ENCODE results near the gene HDAC6.

HDAC6 gene

DNA sequence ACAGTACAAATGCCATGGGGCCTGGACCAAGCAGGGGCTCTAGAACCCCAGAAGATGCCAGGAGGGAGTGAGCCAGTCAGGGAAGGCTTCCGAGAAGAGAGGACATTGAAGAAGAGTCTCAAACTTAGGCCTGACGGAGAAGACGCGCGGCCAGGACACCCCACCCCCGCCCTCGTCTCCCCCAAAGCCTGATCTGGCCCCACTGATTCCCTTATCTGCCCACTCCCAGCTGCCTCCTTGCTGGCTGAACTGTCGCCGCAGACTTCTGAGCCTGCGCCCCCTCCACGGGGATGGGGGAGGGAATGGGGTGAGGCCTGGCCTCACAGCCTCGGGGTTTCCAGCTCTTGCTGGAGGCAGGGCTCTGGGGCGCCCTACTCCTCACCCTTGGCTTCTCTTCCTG is 19.1 kb upstream of the HDAC6 start:
- ATAC-seq = no peak
- TF ChIP-seq ZFP3 (CRISPR knock-in tag; IDR thresholded peaks at IDR 0.05) (no peak), CSRNP3 (CRISPR knock-in tag; IDR thresholded peaks at IDR 0.05) (no peak), BACH2 (CRISPR knock-in tag; IDR thresholded peaks at IDR 0.05; ENCODE audit: borderline replicate concordance) (no peak), RARB (CRISPR knock-in tag; IDR thresholded peaks at IDR 0.05) (no peak)

- TF ChIP-seq ZNF70 (CRISPR knock-in tag; IDR thresholded peaks at IDR 0.05) (no peak), ZFP30 (CRISPR knock-in tag; IDR thresholded peaks at IDR 0.05) (no peak), PPARA (CRISPR knock-in tag; IDR thresholded peaks at IDR 0.05; ENCODE audit: borderline replicate concordance) (no peak), ESRRG (CRISPR knock-in tag; IDR thresholded peaks at IDR 0.05) (no peak), ARNTL (CRISPR knock-in tag; IDR thresholded peaks at IDR 0.05; ENCODE audit: borderline replicate concordance, low read depth) (no peak), CSDC2 (CRISPR knock-in tag; IDR thresholded peaks at IDR 0.05) (no peak), RARB (CRISPR knock-in tag; IDR thresholded peaks at IDR 0.05) (no peak), ZC3H10 (CRISPR knock-in tag; IDR thresholded peaks at IDR 0.05) (no peak), ISL1 (CRISPR knock-in tag; IDR thresholded peaks at IDR 0.05) (no peak), ZFP3 (CRISPR knock-in tag; IDR thresholded peaks at IDR 0.05) (no peak), OSR1 (CRISPR knock-in tag; IDR thresholded peaks at IDR 0.05) (no peak)
- TF ChIP-seq, protein P1, sequence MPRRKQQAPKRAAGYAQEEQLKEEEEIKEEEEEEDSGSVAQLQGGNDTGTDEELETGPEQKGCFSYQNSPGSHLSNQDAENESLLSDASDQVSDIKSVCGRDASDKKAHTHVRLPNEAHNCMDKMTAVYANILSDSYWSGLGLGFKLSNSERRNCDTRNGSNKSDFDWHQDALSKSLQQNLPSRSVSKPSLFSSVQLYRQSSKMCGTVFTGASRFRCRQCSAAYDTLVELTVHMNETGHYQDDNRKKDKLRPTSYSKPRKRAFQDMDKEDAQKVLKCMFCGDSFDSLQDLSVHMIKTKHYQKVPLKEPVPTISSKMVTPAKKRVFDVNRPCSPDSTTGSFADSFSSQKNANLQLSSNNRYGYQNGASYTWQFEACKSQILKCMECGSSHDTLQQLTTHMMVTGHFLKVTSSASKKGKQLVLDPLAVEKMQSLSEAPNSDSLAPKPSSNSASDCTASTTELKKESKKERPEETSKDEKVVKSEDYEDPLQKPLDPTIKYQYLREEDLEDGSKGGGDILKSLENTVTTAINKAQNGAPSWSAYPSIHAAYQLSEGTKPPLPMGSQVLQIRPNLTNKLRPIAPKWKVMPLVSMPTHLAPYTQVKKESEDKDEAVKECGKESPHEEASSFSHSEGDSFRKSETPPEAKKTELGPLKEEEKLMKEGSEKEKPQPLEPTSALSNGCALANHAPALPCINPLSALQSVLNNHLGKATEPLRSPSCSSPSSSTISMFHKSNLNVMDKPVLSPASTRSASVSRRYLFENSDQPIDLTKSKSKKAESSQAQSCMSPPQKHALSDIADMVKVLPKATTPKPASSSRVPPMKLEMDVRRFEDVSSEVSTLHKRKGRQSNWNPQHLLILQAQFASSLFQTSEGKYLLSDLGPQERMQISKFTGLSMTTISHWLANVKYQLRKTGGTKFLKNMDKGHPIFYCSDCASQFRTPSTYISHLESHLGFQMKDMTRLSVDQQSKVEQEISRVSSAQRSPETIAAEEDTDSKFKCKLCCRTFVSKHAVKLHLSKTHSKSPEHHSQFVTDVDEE (CRISPR knock-in tag; IDR thresholded peaks at IDR 0.05) = no peak
- TF ChIP-seq, protein P2, sequence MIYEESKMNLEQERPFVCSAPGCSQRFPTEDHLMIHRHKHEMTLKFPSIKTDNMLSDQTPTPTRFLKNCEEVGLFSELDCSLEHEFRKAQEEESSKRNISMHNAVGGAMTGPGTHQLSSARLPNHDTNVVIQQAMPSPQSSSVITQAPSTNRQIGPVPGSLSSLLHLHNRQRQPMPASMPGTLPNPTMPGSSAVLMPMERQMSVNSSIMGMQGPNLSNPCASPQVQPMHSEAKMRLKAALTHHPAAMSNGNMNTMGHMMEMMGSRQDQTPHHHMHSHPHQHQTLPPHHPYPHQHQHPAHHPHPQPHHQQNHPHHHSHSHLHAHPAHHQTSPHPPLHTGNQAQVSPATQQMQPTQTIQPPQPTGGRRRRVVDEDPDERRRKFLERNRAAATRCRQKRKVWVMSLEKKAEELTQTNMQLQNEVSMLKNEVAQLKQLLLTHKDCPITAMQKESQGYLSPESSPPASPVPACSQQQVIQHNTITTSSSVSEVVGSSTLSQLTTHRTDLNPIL (CRISPR knock-in tag; IDR thresholded peaks at IDR 0.05; ENCODE audit: low read depth) = no peak
- ATAC-seq = no peak
These were observed 17.1 kb upstream of the HDAC6 start for GRCh38 chrX:48784726-48785125.

DNA sequence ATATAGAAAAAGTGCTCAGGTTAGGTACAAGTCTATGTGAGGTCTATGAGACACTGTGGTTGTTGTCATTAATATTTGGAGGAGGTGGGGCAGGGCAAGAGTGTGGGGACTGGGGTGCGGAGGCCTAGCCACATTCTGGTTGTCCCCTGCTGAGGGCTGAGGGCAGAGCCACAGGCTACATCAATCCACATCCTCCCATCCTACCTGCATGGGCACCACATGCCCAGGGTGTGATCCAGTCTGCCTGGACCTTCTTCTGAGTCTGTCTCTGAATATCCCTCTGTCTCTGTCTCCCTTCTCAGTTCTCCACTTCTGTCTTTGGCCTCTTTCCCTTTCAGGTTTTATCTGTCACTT is 16.7 kb upstream of the HDAC6 start:
- ATAC-seq = no peak; the same call in 2 of the 3 replicates
- no peak for TF ChIP-seq ZFP3 (CRISPR knock-in tag; IDR thresholded peaks at IDR 0.05)
- no peak for TF ChIP-seq SNAI2 (CRISPR knock-in tag; IDR thresholded peaks at IDR 0.05)
- TF ChIP-seq ZNF565 (CRISPR knock-in tag; conservative IDR thresholded peaks at IDR 0.05; ENCODE audit: low read depth) = no peak
- no peak for TF ChIP-seq ZNF70 (CRISPR knock-in tag; IDR thresholded peaks at IDR 0.05)
- no peak for TF ChIP-seq ESRRG (CRISPR knock-in tag; IDR thresholded peaks at IDR 0.05)
- TF ChIP-seq GLIS3 (CRISPR knock-in tag; IDR thresholded peaks at IDR 0.05) = no peak
- no peak for TF ChIP-seq ZC3H10 (CRISPR knock-in tag; IDR thresholded peaks at IDR 0.05)

DNA sequence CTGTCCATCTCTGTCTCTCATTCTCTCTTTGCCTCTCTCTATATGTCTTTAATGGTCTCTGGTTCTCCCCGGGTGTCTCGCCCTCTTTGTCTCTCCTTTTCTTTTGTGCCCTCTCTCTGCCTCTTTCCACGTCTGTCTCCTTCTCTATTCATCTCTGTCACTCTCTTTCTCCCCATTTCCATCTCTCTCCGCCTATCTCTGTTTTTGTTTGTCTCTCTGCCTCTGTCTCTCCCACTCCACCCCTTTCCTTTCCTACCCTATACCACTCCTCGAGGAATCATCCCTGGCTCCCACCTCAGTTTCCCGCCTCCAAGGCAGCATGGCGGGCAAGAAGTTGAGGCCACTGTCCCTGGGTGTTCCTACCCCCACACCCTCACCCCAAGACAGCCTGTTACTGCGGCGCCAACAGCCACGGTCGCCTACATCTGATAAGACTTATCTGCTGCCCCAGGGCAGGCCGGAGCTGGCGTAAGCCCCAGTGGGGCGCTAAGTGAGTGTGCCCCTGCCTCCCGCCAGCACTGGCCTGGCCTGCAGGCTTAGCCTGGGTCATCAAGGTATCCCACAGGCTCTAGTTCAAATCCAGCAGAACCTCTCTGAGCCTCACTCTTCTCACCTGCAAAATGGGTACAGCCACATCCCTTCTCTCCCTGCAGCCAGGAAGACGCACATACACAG is 16.2 kb upstream of the HDAC6 start:
- ATAC-seq = no peak
- TF ChIP-seq ZFP30 (CRISPR knock-in tag; IDR thresholded peaks at IDR 0.05) = no peak
- TF ChIP-seq ESRRG (CRISPR knock-in tag; IDR thresholded peaks at IDR 0.05) = no peak
- TF ChIP-seq ISL1 (CRISPR knock-in tag; IDR thresholded peaks at IDR 0.05) = no peak
- TF ChIP-seq, protein P3, sequence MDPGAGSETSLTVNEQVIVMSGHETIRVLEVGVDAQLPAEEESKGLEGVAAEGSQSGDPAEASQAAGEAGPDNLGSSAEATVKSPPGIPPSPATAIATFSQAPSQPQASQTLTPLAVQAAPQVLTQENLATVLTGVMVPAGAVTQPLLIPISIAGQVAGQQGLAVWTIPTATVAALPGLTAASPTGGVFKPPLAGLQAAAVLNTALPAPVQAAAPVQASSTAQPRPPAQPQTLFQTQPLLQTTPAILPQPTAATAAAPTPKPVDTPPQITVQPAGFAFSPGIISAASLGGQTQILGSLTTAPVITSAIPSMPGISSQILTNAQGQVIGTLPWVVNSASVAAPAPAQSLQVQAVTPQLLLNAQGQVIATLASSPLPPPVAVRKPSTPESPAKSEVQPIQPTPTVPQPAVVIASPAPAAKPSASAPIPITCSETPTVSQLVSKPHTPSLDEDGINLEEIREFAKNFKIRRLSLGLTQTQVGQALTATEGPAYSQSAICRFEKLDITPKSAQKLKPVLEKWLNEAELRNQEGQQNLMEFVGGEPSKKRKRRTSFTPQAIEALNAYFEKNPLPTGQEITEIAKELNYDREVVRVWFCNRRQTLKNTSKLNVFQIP (CRISPR knock-in tag; IDR thresholded peaks at IDR 0.05; ENCODE audit: borderline replicate concordance, low read depth) = no peak
- TF ChIP-seq PPARA (CRISPR knock-in tag; IDR thresholded peaks at IDR 0.05; ENCODE audit: borderline replicate concordance) = no peak
- TF ChIP-seq, protein P2 (CRISPR knock-in tag; IDR thresholded peaks at IDR 0.05; ENCODE audit: low read depth) = no peak
- TF ChIP-seq SNAI2 (CRISPR knock-in tag; IDR thresholded peaks at IDR 0.05) = no peak
- TF ChIP-seq, protein P4, sequence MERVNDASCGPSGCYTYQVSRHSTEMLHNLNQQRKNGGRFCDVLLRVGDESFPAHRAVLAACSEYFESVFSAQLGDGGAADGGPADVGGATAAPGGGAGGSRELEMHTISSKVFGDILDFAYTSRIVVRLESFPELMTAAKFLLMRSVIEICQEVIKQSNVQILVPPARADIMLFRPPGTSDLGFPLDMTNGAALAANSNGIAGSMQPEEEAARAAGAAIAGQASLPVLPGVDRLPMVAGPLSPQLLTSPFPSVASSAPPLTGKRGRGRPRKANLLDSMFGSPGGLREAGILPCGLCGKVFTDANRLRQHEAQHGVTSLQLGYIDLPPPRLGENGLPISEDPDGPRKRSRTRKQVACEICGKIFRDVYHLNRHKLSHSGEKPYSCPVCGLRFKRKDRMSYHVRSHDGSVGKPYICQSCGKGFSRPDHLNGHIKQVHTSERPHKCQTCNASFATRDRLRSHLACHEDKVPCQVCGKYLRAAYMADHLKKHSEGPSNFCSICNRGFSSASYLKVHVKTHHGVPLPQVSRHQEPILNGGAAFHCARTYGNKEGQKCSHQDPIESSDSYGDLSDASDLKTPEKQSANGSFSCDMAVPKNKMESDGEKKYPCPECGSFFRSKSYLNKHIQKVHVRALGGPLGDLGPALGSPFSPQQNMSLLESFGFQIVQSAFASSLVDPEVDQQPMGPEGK (CRISPR knock-in tag; IDR thresholded peaks at IDR 0.05; ENCODE audit: borderline replicate concordance) = no peak
- TF ChIP-seq ZNF70 (CRISPR knock-in tag; IDR thresholded peaks at IDR 0.05) = no peak
- TF ChIP-seq ZNF8 (CRISPR knock-in tag; IDR thresholded peaks at IDR 0.05) = no peak
- TF ChIP-seq TCF4 (CRISPR knock-in tag; IDR thresholded peaks at IDR 0.05; ENCODE audit: borderline replicate concordance) = no peak
- TF ChIP-seq CSRNP3 (CRISPR knock-in tag; IDR thresholded peaks at IDR 0.05) = no peak
- TF ChIP-seq ZNF565 (CRISPR knock-in tag; conservative IDR thresholded peaks at IDR 0.05; ENCODE audit: low read depth) = no peak
- no peak for TF ChIP-seq TOX (CRISPR knock-in tag; IDR thresholded peaks at IDR 0.05; ENCODE audit: borderline replicate concordance)

All from SK-N-SH treated with all-trans-retinoic acid at 6 μM for 48 hours (cell line).